ENCODE data around the gene CFAP46.

DNA sequence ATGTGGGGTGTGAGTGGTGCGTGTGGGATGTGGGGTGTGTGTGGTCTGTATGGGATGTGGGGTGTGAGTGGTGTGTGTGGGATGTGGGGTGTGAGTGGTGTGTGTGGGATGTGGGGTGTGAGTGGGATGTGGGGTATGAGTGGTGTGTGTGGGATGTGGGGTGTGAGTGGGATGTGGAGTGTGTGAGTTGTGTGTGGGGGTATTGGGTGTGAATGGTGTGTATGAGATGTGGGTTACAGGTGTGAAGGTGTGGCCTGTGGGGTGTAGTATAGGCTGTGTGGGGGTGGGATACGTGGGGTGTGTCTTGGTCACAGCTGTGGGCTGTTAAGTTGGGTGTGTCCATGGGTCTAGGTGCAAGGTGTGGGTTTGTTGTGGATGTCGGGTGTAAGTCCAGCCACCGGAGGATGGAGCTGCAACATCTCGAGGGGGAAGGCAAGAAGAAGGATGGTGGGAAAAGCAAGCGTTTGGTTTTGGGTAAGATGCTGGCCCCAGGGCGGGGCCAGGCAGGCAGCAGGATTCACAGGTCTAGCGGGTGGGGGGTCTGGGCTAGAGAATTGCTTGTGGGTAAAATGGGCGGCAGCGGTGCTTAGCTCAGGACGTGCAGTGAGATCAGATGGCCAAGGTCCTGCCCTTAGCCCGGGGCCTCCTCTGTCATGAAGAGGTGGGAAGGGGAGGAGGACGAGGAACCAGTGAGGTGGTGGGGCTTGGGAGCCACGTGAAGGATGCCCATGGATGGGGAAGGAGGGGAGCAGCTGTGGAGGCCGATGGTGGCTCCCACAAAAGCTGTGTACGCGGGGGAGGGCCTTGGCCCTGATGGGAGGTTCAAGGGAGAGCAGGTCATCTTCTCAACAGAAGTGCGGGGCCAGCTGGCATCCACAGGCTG, 60.1 kb downstream of the CFAP46 start:
- TF ChIP-seq, protein P1, sequence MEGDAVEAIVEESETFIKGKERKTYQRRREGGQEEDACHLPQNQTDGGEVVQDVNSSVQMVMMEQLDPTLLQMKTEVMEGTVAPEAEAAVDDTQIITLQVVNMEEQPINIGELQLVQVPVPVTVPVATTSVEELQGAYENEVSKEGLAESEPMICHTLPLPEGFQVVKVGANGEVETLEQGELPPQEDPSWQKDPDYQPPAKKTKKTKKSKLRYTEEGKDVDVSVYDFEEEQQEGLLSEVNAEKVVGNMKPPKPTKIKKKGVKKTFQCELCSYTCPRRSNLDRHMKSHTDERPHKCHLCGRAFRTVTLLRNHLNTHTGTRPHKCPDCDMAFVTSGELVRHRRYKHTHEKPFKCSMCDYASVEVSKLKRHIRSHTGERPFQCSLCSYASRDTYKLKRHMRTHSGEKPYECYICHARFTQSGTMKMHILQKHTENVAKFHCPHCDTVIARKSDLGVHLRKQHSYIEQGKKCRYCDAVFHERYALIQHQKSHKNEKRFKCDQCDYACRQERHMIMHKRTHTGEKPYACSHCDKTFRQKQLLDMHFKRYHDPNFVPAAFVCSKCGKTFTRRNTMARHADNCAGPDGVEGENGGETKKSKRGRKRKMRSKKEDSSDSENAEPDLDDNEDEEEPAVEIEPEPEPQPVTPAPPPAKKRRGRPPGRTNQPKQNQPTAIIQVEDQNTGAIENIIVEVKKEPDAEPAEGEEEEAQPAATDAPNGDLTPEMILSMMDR (IDR thresholded peaks at IDR 0.05), result no peak
- no peak for TF ChIP-seq EZH2 (IDR thresholded peaks at IDR 0.05; ENCODE audit: borderline replicate concordance, insufficient read depth, low read depth, low read length, poor library complexity, severe bottlenecking)
